Measurements from ENCODE around the gene HTT.

HTT gene

GRCh38 chr4:3234171-3235029, 159.9 kb downstream of the HTT start:
- DNase-seq (ENCODE audit: low read depth): no peak

- DNase-seq (ENCODE audit: low read depth): no peak
These were observed 160.5 kb downstream of the HTT start for GRCh38 chr4:3235030-3235345.

GRCh38 chr4:3235581-3235980, 161.1 kb downstream of the HTT start:
- DNase-seq (ENCODE audit: low read depth): no peak

GRCh38 chr4:3236326-3236878, 161.9 kb downstream of the HTT start:
- DNase-seq (ENCODE audit: low read depth): no peak

GRCh38 chr4:3237266-3237665, 162.8 kb downstream of the HTT start:
- DNase-seq (ENCODE audit: low read depth): no peak

- no peak for DNase-seq (ENCODE audit: low read depth)
These were observed 163.5 kb downstream of the HTT start for GRCh38 chr4:3237712-3238560.

- no peak for DNase-seq (ENCODE audit: low read depth)
These were observed 164.2 kb downstream of the HTT start for GRCh38 chr4:3238721-3239120.

- no peak for DNase-seq (ENCODE audit: low read depth)
These were observed 164.8 kb downstream of the HTT start for GRCh38 chr4:3239303-3239702.

- no peak for DNase-seq (ENCODE audit: low read depth)
These were observed 165.8 kb downstream of the HTT start for GRCh38 chr4:3239998-3240920.

GRCh38 chr4:3240936-3241522, 166.5 kb downstream of the HTT start:
- no peak for DNase-seq (ENCODE audit: low read depth)

GRCh38 chr4:3241898-3242524, 167.5 kb downstream of the HTT start:
- no peak for DNase-seq (ENCODE audit: low read depth)

- DNase-seq (ENCODE audit: low read depth): no peak
These were observed 168.8 kb downstream of the HTT start for GRCh38 chr4:3243136-3243780.

GRCh38 chr4:3244002-3244401, 169.5 kb downstream of the HTT start:
- DNase-seq (ENCODE audit: low read depth): no peak

GRCh38 chr4:3244747-3245146, 170.3 kb downstream of the HTT start:
- no peak for DNase-seq (ENCODE audit: low read depth)

GRCh38 chr4:3245676-3246075, 171.2 kb downstream of the HTT start:
- no peak for DNase-seq (ENCODE audit: low read depth)

- no peak for DNase-seq (ENCODE audit: low read depth)
These were observed 172.2 kb downstream of the HTT start for GRCh38 chr4:3246458-3247398.

- DNase-seq (ENCODE audit: low read depth): no peak
These were observed 173.1 kb downstream of the HTT start for GRCh38 chr4:3247399-3248177.

GRCh38 chr4:3248178-3248480, 173.6 kb downstream of the HTT start:
- DNase-seq (ENCODE audit: low read depth): no peak
